Left lung (tissue), 10 donors: ENCODE results near the gene SLC5A9. TPM values are rescaled to one million over a fixed set of nuclear protein-coding genes. Genes with fewer than 3 reads are reported as not detected.

Experiments used
- ATAC-seq: fragments of 200-7000 bp; cut with Tn5 transposase; one replicate; pipeline ENCODE4 v1.9.1; 2020; ENCODE audit warnings: moderate library complexity
- DNase-seq, 4 donors: peaks; one replicate each; pipeline ENCODE4 v3.0.0-alpha.2; 2013 to 2020
- H3K27ac ChIP-seq, 2 donors: fragments of 200-600 bp; sonication (generic) in 1 of 2; one replicate each; pipeline versions ENCODE4 v1.5.0 to v1.8.0; 2020 to 2021
- H3K27me3 ChIP-seq, 2 donors: fragments of 200-600 bp; sonication (generic) in 1 of 2; one replicate each; pipeline versions ENCODE4 v1.5.0 to v1.8.0; 2020 to 2021
- H3K36me3 ChIP-seq, 2 donors: fragments of 200-600 bp; sonication (generic) in 1 of 2; one replicate each; pipeline versions ENCODE4 v1.5.0 to v1.8.0; 2020 to 2021
- H3K4me1 ChIP-seq, 2 donors: fragments of 200-600 bp; one replicate each; pipeline ENCODE4 v1.8.0; 2021
- H3K4me3 ChIP-seq, 2 donors: fragments of 200-600 bp; sonication (generic) in 1 of 2; one replicate each; pipeline versions ENCODE4 v1.5.0 to v1.8.0; 2020 to 2021; ENCODE audit warnings: mild to moderate bottlenecking in 1 of 2
- H3K9me3 ChIP-seq, 2 donors: fragments of 200-600 bp; sonication (generic) in 1 of 2; one replicate each; pipeline versions ENCODE4 v1.5.0 to v1.8.0; 2020 to 2021
- CTCF ChIP-seq, 2 donors: fragments of 200-600 bp; sonication (generic) in 1 of 2; IDR thresholded peaks; one replicate each; pipeline versions ENCODE4 v1.5.0 to v1.8.0; 2021; ENCODE audit warnings: antibody characterized with exemption in 2 of 2
- intact Hi-C, 2 donors: fragments of 100-400 bp; cut with DNase I; formaldehyde crosslinking; loops; one replicate each; pipeline versions ENCODE4 v1.11.2 to v1.14.2; 2022
- polyA plus RNA-seq, 6 donors: library from polyadenylated mRNA; unstranded; fragments of 120-200 nt; gene quantifications; one replicate each; pipeline ENCODE4 v1.2.1, GENCODE V29; 2013; ENCODE audit not compliant: insufficient read length in 6 of 6
- total RNA-seq, 2 donors: library from RNA; stranded (reverse); fragmentation: NEBNext Ultra II Directional; extraction: Animal tissue kit (Norgen Biotek cat#: 25700); gene quantifications; one replicate each; pipeline ENCODE4 v1.2.1, GENCODE V29; 2021
- donor health status: DM: no; HTN: yes; CAD: no.
- donor health status: DM: no; HTN: no; CAD: no.

Gene SLC5A9
- total and polyA plus RNA-seq, 8 donors: 0.47 to 12.5 (median 6.5) TPM

- no peak overlapping the region for H3K27ac ChIP-seq
- no peaks in the 10 kb centered on the region for H3K9me3 ChIP-seq
- DNase-seq (no peak), ATAC-seq (no peak)
- H3K27me3 ChIP-seq: no peaks in the 10 kb centered on the region
- intact Hi-C loops: loop anchor here in 1 of 2 donors (10.0 kb wide), 1 partner anchor 101 kb away; no protein-coding TSS in a partner anchor
- peaks cover 0 to 6% of the 10 kb centered on the region in 2 donors for H3K4me1 ChIP-seq
- no peak for TF ChIP-seq CTCF (IDR thresholded peaks at IDR 0.05)
- H3K36me3 ChIP-seq: no peaks in the 10 kb centered on the region
- no peak overlapping the region for H3K4me3 ChIP-seq
Measured at GRCh38 chr1:48205522-48205921, 17.0 kb upstream of the SLC5A9 start.

GRCh38 chr1:48206371-48206770 lies 16.1 kb upstream of the SLC5A9 start:
- TF ChIP-seq CTCF (IDR thresholded peaks at IDR 0.05): no peak
- no peaks in the 10 kb centered on the region for H3K9me3 ChIP-seq
- no peak overlapping the region for H3K4me3 ChIP-seq
- intact Hi-C loops: loop anchor here in 1 of 2 donors (10.0 kb wide), 1 partner anchor 102 kb away; no protein-coding TSS in a partner anchor
- ATAC-seq (no peak), DNase-seq (no peak)
- no peaks in the 10 kb centered on the region for H3K36me3 ChIP-seq
- peaks cover 0 to 6% of the 10 kb centered on the region in 2 donors for H3K4me1 ChIP-seq
- no peak overlapping the region for H3K27ac ChIP-seq
- H3K27me3 ChIP-seq: no peaks in the 10 kb centered on the region

- H3K27ac ChIP-seq: no peak overlapping the region
- DNase-seq (no peak), ATAC-seq (no peak)
- no peak overlapping the region for H3K4me3 ChIP-seq
- no peaks in the 10 kb centered on the region for H3K36me3 ChIP-seq
- H3K9me3 ChIP-seq: no peaks in the 10 kb centered on the region
- no peak for TF ChIP-seq CTCF (IDR thresholded peaks at IDR 0.05)
- intact Hi-C loops: loop anchor here in 1 of 2 donors (10.0 kb wide), 1 partner anchor 102 kb away; no protein-coding TSS in a partner anchor
- H3K4me1 ChIP-seq: peaks cover 0 to 6% of the 10 kb centered on the region in 2 donors
- H3K27me3 ChIP-seq: no peaks in the 10 kb centered on the region
Measured at GRCh38 chr1:48207131-48207530, 15.4 kb upstream of the SLC5A9 start.

GRCh38 chr1:48207536-48208075 lies 14.9 kb upstream of the SLC5A9 start:
- H3K4me1 ChIP-seq: peaks cover 0 to 1% of the 10 kb centered on the region in 2 donors
- intact Hi-C loops: loop anchor here in 1 of 2 donors (10.0 kb wide), 1 partner anchor 103 kb away; no protein-coding TSS in a partner anchor
- no peak for TF ChIP-seq CTCF (IDR thresholded peaks at IDR 0.05)
- no peak overlapping the region for H3K4me3 ChIP-seq
- H3K9me3 ChIP-seq: no peaks in the 10 kb centered on the region
- H3K27me3 ChIP-seq: no peaks in the 10 kb centered on the region
- no peak overlapping the region for H3K27ac ChIP-seq
- no peak for ATAC-seq
- no peaks in the 10 kb centered on the region for H3K36me3 ChIP-seq
- DNase-seq: no peak

GRCh38 chr1:48208251-48208650 lies 14.3 kb upstream of the SLC5A9 start:
- Histone ChIP-seq H3K36me3 (no peaks in the 10 kb centered on the region), H3K9me3 (no peaks in the 10 kb centered on the region), H3K27me3 (no peaks in the 10 kb centered on the region), H3K4me1 (no peaks in the 10 kb centered on the region), H3K27ac (no peak overlapping the region), H3K4me3 (no peak overlapping the region)
- ATAC-seq: no peak
- no peak for TF ChIP-seq CTCF (IDR thresholded peaks at IDR 0.05)
- no peak for DNase-seq
- intact Hi-C loops: loop anchor here in 1 of 2 donors (10.0 kb wide), 1 partner anchor 103 kb away; no protein-coding TSS in a partner anchor
